Panc1 (cell line): ENCODE measurements around the gene LTB. TPM values are rescaled to one million over a fixed set of nuclear protein-coding genes. Genes with fewer than 3 reads are reported as not detected.

Experiments used
- ATAC-seq: fragments of 200-7000 bp; cut with Tn5 transposase; 2 replicates; pipeline ENCODE4 v1.9.1; 2020; ENCODE audit warnings: mild to moderate bottlenecking, moderate library complexity
- BruUV-seq: library from RNA; stranded (reverse); fragments of 400-500 nt; replicated peaks from 2 replicates; lab custom pipeline; 2021; lab: Mats Ljungman, UMichigan
- CTCF ChIA-PET: fragments of 300-600 bp; sonication (Branson Sonifier 250); formaldehyde crosslinking; loops from one replicate; lab custom pipeline; 2022; ENCODE audit warnings: antibody characterized with exemption; lab: Charles Lee
- POLR2A ChIA-PET: fragments of 300-600 bp; sonication (Branson Sonifier 250); formaldehyde crosslinking; loops from one replicate; lab custom pipeline; 2022; ENCODE audit warnings: antibody characterized with exemption; lab: Charles Lee
- DNase-seq: peaks from one replicate; pipeline ENCODE4 v3.0.0-alpha.2; 2010; ENCODE audit warnings: low read depth, low spot score
- H3K27ac ChIP-seq: 2 replicates; pipeline ENCODE4 v1.5.1; 2011; ENCODE audit warnings: mild to moderate bottlenecking, low read length, inconsistent platforms
- H3K27me3 ChIP-seq: fragments of 200-500 bp; sonication (Bioruptor generic); 2 replicates; pipeline ENCODE4 v1.6.0; 2014; ENCODE audit warnings: low read length, inconsistent platforms; ENCODE audit not compliant: control insufficient read depth, insufficient read depth
- H3K36me3 ChIP-seq: fragments of 200-500 bp; sonication (Bioruptor generic); 2 replicates; pipeline ENCODE4 v1.5.1; 2014; ENCODE audit warnings: inconsistent platforms, mild to moderate bottlenecking, low read length, moderate library complexity; ENCODE audit not compliant: control insufficient read depth, insufficient read depth
- H3K4me1 ChIP-seq: 2 replicates; pipeline ENCODE4 v1.5.1; 2011; ENCODE audit warnings: inconsistent platforms, mild to moderate bottlenecking, low read length, moderate library complexity; ENCODE audit not compliant: control insufficient read depth, insufficient read depth
- H3K4me3 ChIP-seq, 2 experiments: 2 replicates each; pipeline ENCODE4 v1.5.1; 2011 to 2012; ENCODE audit warnings: low read depth in 2 of 2, low read length in 2 of 2, mild to moderate bottlenecking in 2 of 2, inconsistent platforms in 1 of 2, moderate library complexity in 1 of 2
- H3K9me3 ChIP-seq: fragments of 200-500 bp; sonication (Bioruptor generic); 2 replicates; pipeline ENCODE4 v1.5.1; 2014; ENCODE audit warnings: low read depth, mild to moderate bottlenecking, inconsistent platforms, low read length, moderate library complexity; ENCODE audit not compliant: control insufficient read depth, insufficient read depth
- POLR2AphosphoS5 ChIP-seq: IDR thresholded peaks from 2 replicates; pipeline ENCODE4 v1.6.1; 2012; ENCODE audit warnings: mild to moderate bottlenecking, low read depth, low read length, moderate library complexity
- SIN3A ChIP-seq: IDR thresholded peaks from 2 replicates; pipeline ENCODE4 v1.6.1; 2012; ENCODE audit warnings: low read depth, mild to moderate bottlenecking, low read length, moderate library complexity, borderline replicate concordance; ENCODE audit not compliant: insufficient read depth
- TCF7L2 ChIP-seq: IDR thresholded peaks from 2 replicates; pipeline ENCODE4 v1.6.1; 2011; ENCODE audit warnings: mild to moderate bottlenecking, low read depth, low read length, inconsistent platforms
- in situ Hi-C: cut with HindIII; loops from 2 replicates; pipeline ENCODE4 v1.10.0; 2016; ENCODE audit warnings: low sequenced_read_pairs, low pct_unique_long_range_greater_than_20kb
- intact Hi-C: fragments of 100-400 bp; cut with micrococcal nuclease; formaldehyde crosslinking; loops from one replicate; pipeline ENCODE4 v1.10.0; 2022; ENCODE audit not compliant: unreplicated experiment
- total RNA-seq: library from RNA; stranded (reverse); gene quantifications from one replicate; pipeline ENCODE4 v1.2.1, GENCODE V29; 2021; ENCODE audit not compliant: unreplicated experiment
- TF ChIP-seq, protein P1 (sequence below), 2 experiments: IDR thresholded peaks; 2 replicates each; pipeline ENCODE4 v1.6.1; 2011 to 2012; ENCODE audit warnings: low read depth in 2 of 2, control low read depth in 1 of 2, low read length in 1 of 2, mild to moderate bottlenecking in 1 of 2, moderate library complexity in 1 of 2; ENCODE audit not compliant: insufficient read depth in 1 of 2
- TF ChIP-seq, protein P2 (sequence below): fragments of 450-650 bp; IDR thresholded peaks from 2 replicates; pipeline ENCODE4 v1.5.1; 2017; ENCODE audit warnings: mild to moderate bottlenecking

The LTB gene
- total RNA-seq, 1 experiment from 2014 or later, result 3.7 TPM

DNA sequence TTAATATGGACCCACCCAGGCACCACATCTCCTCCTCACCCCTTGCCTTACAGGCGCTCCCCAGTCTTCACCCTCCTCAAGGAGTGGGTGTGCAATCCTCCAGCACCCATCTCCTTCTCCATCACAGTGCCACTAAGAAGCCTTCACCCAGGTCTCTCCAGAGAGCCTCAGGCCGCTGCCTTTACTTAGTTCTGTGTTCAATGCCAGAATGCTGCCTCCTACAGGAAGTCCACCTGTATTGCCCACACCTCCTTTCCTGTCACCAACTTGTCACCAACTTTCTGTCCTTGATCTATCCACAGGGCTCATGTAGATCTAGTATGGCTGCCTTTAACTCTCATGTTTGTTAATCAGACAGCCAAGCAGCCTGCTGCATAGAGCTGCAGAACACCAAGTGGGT is 3.3 kb upstream of the LTB start:
- in situ Hi-C loops, result no loop called here
- no peaks in the 10 kb centered on the region for H3K9me3 ChIP-seq
- no peaks in the 10 kb centered on the region for H3K27me3 ChIP-seq
- DNase-seq, result no peak
- H3K36me3 ChIP-seq, result no peaks in the 10 kb centered on the region
- intact Hi-C loops, result no loop called here
- ChIA-PET POLR2A (no interaction called here), CTCF (interaction anchor here (0.6 kb wide), 1 partner anchor 11 kb away, joined by 3 read pairs; no protein-coding TSS in a partner anchor)
- ATAC-seq, result no peak
- TF ChIP-seq, protein P1, sequence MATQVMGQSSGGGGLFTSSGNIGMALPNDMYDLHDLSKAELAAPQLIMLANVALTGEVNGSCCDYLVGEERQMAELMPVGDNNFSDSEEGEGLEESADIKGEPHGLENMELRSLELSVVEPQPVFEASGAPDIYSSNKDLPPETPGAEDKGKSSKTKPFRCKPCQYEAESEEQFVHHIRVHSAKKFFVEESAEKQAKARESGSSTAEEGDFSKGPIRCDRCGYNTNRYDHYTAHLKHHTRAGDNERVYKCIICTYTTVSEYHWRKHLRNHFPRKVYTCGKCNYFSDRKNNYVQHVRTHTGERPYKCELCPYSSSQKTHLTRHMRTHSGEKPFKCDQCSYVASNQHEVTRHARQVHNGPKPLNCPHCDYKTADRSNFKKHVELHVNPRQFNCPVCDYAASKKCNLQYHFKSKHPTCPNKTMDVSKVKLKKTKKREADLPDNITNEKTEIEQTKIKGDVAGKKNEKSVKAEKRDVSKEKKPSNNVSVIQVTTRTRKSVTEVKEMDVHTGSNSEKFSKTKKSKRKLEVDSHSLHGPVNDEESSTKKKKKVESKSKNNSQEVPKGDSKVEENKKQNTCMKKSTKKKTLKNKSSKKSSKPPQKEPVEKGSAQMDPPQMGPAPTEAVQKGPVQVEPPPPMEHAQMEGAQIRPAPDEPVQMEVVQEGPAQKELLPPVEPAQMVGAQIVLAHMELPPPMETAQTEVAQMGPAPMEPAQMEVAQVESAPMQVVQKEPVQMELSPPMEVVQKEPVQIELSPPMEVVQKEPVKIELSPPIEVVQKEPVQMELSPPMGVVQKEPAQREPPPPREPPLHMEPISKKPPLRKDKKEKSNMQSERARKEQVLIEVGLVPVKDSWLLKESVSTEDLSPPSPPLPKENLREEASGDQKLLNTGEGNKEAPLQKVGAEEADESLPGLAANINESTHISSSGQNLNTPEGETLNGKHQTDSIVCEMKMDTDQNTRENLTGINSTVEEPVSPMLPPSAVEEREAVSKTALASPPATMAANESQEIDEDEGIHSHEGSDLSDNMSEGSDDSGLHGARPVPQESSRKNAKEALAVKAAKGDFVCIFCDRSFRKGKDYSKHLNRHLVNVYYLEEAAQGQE (IDR thresholded peaks at IDR 0.05; ENCODE audit: insufficient read depth in 1 of 2, low read depth in 2 of 2, low read length in 1 of 2), result no peak
- TF ChIP-seq TCF7L2, result no peak
- no TSS peak for BruUV-seq
- H3K4me1 ChIP-seq, result peaks cover 3% of the 10 kb centered on the region; the same call in 1 of the 2 replicates
- H3K27ac ChIP-seq, result no peak overlapping the region
- H3K4me3 ChIP-seq, result no peak overlapping the region

DNA sequence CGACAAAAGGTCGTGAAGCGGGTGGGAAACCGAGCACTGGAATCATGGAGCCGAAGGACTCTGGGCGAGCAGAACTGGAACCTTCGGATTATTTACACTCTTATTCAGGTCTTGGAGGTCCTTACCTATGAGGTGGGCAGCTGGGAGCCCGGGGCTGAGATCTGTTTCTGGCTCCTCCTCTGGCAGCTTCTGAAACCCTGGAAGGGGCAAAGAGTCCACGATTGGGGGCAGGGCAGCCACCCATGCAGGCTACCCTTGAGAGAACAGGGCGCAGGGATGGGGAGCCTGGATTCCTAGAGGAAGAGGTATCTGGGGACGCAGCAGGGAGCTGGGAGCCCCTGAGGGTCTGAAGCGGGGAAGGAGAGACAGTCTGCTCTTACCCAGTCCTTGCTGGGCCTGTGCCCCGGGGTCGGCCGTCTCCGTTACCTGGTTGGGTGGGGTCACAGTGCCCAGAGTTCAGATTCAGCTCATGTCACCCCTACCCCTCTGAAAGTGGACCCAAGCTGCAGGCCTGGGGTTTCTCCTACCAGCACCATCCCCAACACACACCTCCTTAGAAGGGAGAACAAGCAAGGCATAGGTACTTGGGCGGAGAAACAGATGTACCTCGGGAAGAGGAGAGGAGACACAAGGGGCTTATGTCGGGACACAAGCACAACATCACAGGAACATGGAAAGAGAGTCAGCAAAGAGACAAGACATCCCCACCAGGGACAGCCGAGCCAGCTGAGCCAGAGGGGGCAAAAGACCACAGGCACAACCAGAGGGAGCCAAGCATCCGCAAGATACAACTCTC is 592 bp downstream of the LTB start:
- no peak for DNase-seq
- Histone ChIP-seq H3K9me3 (no peaks in the 10 kb centered on the region), H3K27ac (peak overlapping the region; percentile 84), H3K4me1 (peaks cover 22% of the 10 kb centered on the region), H3K36me3 (no peaks in the 10 kb centered on the region), H3K27me3 (no peaks in the 10 kb centered on the region), H3K4me3 (peak overlapping the region; percentile 78 to 80)
- ChIA-PET POLR2A (no interaction called here), CTCF (interaction anchor here (3.0 kb wide), 1 partner anchor 16 kb away, joined by 22 read pairs; no protein-coding TSS in a partner anchor)
- in situ Hi-C loops, result no loop called here
- peak; percentile 4; the same call in 1 of the 2 replicates for ATAC-seq
- no peak; the same call in 1 of the 2 replicates for TF ChIP-seq POLR2AphosphoS5
- no peak for TF ChIP-seq SIN3A
- TF ChIP-seq, protein P1 (IDR thresholded peaks at IDR 0.05; ENCODE audit: insufficient read depth in 1 of 2, low read depth in 2 of 2, low read length in 1 of 2), result no peak
- TF ChIP-seq, protein P2, sequence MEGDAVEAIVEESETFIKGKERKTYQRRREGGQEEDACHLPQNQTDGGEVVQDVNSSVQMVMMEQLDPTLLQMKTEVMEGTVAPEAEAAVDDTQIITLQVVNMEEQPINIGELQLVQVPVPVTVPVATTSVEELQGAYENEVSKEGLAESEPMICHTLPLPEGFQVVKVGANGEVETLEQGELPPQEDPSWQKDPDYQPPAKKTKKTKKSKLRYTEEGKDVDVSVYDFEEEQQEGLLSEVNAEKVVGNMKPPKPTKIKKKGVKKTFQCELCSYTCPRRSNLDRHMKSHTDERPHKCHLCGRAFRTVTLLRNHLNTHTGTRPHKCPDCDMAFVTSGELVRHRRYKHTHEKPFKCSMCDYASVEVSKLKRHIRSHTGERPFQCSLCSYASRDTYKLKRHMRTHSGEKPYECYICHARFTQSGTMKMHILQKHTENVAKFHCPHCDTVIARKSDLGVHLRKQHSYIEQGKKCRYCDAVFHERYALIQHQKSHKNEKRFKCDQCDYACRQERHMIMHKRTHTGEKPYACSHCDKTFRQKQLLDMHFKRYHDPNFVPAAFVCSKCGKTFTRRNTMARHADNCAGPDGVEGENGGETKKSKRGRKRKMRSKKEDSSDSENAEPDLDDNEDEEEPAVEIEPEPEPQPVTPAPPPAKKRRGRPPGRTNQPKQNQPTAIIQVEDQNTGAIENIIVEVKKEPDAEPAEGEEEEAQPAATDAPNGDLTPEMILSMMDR, result no peak
- TF ChIP-seq TCF7L2, result no peak
- intact Hi-C loops, result loop anchor here (2.0 kb wide), 1 partner anchor 15 kb away; no protein-coding TSS in a partner anchor
- BruUV-seq, result no TSS peak
